ENCODE results near the gene SCLY. TPM values are rescaled to one million over a fixed set of nuclear protein-coding genes. Genes with fewer than 3 reads are reported as not detected.

The SCLY gene
- total and polyA plus RNA-seq, 2 experiments from 2014 or later, result 12.7 to 21.1 TPM

DNA sequence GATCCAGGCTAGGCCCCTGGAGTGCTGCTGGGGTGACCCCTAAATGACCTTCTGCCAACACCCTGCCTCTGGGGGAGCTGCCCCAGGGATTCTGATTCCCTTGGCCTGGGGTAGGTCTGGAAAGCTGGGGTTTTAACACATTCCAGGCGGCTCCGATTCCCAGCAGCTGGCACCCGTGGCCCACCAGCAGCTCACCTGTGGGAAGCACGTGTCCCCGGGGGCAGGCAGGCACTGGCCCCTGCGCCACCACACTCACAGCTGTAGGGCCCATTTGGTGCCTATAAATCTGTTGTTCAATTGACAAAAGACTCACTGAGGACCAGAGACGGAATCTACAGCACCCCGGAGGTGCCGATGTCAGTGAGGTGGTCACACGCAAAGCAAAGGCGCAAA is 73.6 kb downstream of the SCLY start:
- H4K20me1 ChIP-seq (ENCODE audit: insufficient read depth, poor library complexity, severe bottlenecking), result no peaks in the 10 kb centered on the region
- no peaks in the 10 kb centered on the region for H3K79me2 ChIP-seq
- no peak for DNase-seq (ENCODE audit: low spot score)
- no peak overlapping the region for H3K27ac ChIP-seq
- 86% methylated on average over 11 of the region's 11 CpGs for WGBS (ENCODE audit: low lambda C conversion rate, missing lambda C conversion rate)
- H3K9me3 ChIP-seq (ENCODE audit: low read depth), result no peaks in the 10 kb centered on the region
- peaks cover 4% of the 10 kb centered on the region for H3K4me1 ChIP-seq (ENCODE audit: insufficient read depth)
- H3K9me2 ChIP-seq (replicated peaks; ENCODE audit: insufficient read depth), result no peaks in the 10 kb centered on the region
- no peak overlapping the region for H3K4me3 ChIP-seq
- H3K27me3 ChIP-seq, result no peaks in the 10 kb centered on the region
- H3K36me3 ChIP-seq (replicated peaks; ENCODE audit: insufficient read depth, low read depth), result no peaks in the 10 kb centered on the region
- TF ChIP-seq EZH2 (IDR thresholded peaks at IDR 0.05; ENCODE audit: borderline replicate concordance) (no peak), EZH2phosphoT487 (IDR thresholded peaks at IDR 0.05; ENCODE audit: low read depth, severe bottlenecking, unreplicated experiment) (no peak), CTCF (IDR thresholded peaks at IDR 0.05; ENCODE audit: poor library complexity) (no peak)
- no peak overlapping the region for H3K4me2 ChIP-seq
- H2AFZ ChIP-seq, result no peak overlapping the region

- Histone ChIP-seq H2AFZ (no peak overlapping the region), H3K9me3 (ENCODE audit: low read depth) (no peaks in the 10 kb centered on the region), H3K36me3 (replicated peaks; ENCODE audit: insufficient read depth, low read depth) (no peaks in the 10 kb centered on the region), H3K9me2 (replicated peaks; ENCODE audit: insufficient read depth) (no peaks in the 10 kb centered on the region), H3K4me1 (ENCODE audit: insufficient read depth) (peaks cover 4% of the 10 kb centered on the region), H3K79me2 (no peaks in the 10 kb centered on the region), H3K4me3 (no peak overlapping the region), H3K27ac (no peak overlapping the region), H4K20me1 (ENCODE audit: insufficient read depth, poor library complexity, severe bottlenecking) (no peaks in the 10 kb centered on the region), H3K4me2 (no peak overlapping the region), H3K27me3 (no peaks in the 10 kb centered on the region)
- no peak for DNase-seq (ENCODE audit: low spot score)
- TF ChIP-seq CTCF (IDR thresholded peaks at IDR 0.05; ENCODE audit: poor library complexity), result no peak
- TF ChIP-seq EZH2phosphoT487 (IDR thresholded peaks at IDR 0.05; ENCODE audit: low read depth, severe bottlenecking, unreplicated experiment), result no peak
- no peak for TF ChIP-seq EZH2 (IDR thresholded peaks at IDR 0.05; ENCODE audit: borderline replicate concordance)
- 84% methylated on average over 15 of the region's 15 CpGs for WGBS (ENCODE audit: low lambda C conversion rate, missing lambda C conversion rate)
Observed at GRCh38 chr2:238135601-238136150, 74.9 kb downstream of the SCLY start.

DNA sequence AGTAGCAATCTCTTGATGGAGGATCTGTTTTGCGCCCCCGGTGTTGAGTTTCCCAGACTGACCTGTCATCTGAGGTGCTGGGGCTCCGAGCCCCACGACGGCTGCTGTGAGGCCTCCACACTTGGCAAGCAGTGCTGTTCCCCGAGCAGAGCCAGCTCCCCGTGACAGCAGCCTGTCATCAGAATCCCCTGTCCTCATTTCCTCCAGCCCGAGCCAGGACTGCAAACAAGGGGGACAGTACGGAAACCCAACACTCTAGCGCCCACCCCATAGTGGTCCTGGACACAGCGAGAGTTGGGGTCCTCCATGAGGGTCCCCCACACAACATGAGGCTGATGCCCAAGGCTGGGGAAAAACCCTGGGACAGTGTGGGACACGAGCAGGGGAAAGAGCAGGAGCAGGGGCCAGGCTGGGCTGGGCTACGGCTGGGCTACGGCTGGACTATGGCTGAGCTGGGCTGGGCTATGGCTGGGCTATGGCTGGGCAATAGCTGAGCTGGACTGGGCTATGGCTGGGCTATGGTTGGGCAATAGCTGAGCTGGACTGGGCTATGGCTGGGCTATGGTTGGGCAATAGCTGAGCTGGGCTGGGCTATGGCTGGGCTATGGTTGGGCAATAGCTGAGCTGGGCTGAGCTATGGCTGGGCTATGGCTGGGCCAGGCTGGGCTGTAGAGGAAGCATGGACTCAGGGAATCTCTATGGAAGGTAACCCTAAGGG is 76.2 kb downstream of the SCLY start:
- no peak overlapping the region for H3K4me2 ChIP-seq
- no peaks in the 10 kb centered on the region for H3K27me3 ChIP-seq
- no peaks in the 10 kb centered on the region for H3K9me3 ChIP-seq (ENCODE audit: low read depth)
- TF ChIP-seq CTCF (IDR thresholded peaks at IDR 0.05; ENCODE audit: poor library complexity) (no peak), EZH2 (IDR thresholded peaks at IDR 0.05; ENCODE audit: borderline replicate concordance) (no peak), EZH2phosphoT487 (IDR thresholded peaks at IDR 0.05; ENCODE audit: low read depth, severe bottlenecking, unreplicated experiment) (no peak)
- no peak for DNase-seq (ENCODE audit: low spot score)
- WGBS (ENCODE audit: low lambda C conversion rate, missing lambda C conversion rate), result 77% methylated on average over 14 of the region's 14 CpGs
- no peak overlapping the region for H3K27ac ChIP-seq
- H3K36me3 ChIP-seq (replicated peaks; ENCODE audit: insufficient read depth, low read depth), result no peaks in the 10 kb centered on the region
- peaks cover 12% of the 10 kb centered on the region for H3K4me1 ChIP-seq (ENCODE audit: insufficient read depth)
- H3K4me3 ChIP-seq, result no peak overlapping the region
- H3K79me2 ChIP-seq, result no peaks in the 10 kb centered on the region
- no peaks in the 10 kb centered on the region for H4K20me1 ChIP-seq (ENCODE audit: insufficient read depth, poor library complexity, severe bottlenecking)
- no peak overlapping the region for H2AFZ ChIP-seq
- no peaks in the 10 kb centered on the region for H3K9me2 ChIP-seq (replicated peaks; ENCODE audit: insufficient read depth)

Data from hepatocyte (in vitro differentiated cells).